Measurements from ENCODE around the gene ACOT8. TPM values are rescaled to one million over a fixed set of nuclear protein-coding genes. Genes with fewer than 3 reads are reported as not detected.

The ACOT8 gene
- total RNA-seq, 1 donor from 2014 or later = 32.1 TPM

GRCh38 chr20:45841407-45842129, 15.6 kb downstream of the ACOT8 start:
- H3K9me3 ChIP-seq (replicated peaks) = no peaks in the 10 kb centered on the region
- peaks cover 95% of the 10 kb centered on the region for H3K36me3 ChIP-seq
- H3K4me1 ChIP-seq = peaks cover 47% of the 10 kb centered on the region
- DNase-seq = no peak
- intact Hi-C loops (cut with micrococcal nuclease) = no loop called here
- H3K27me3 ChIP-seq (ENCODE audit: low read depth) = no peaks in the 10 kb centered on the region
- TF ChIP-seq CTCF (IDR thresholded peaks at IDR 0.05; ENCODE audit: borderline replicate concordance) = no peak
- H3K4me3 ChIP-seq = no peak overlapping the region
- peak overlapping the region; percentile 32 for H3K27ac ChIP-seq (replicated peaks)

DNA sequence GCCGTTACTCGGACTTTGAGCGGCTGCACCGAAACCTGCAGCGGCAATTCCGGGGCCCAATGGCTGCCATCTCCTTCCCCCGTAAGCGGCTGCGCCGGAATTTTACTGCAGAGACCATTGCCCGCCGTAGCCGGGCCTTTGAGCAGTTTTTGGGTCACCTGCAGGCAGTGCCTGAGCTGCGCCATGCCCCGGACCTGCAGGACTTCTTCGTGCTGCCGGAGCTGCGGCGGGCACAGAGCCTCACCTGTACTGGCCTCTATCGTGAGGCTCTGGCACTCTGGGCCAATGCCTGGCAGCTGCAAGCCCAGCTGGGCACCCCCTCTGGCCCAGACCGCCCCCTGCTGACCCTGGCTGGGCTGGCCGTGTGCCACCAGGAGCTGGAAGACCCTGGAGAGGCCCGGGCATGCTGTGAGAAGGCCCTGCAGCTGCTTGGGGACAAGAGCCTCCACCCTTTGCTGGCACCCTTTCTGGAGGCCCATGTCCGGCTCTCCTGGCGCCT, 16.4 kb downstream of the ACOT8 start:
- H3K4me3 ChIP-seq = no peak overlapping the region
- peaks cover 55% of the 10 kb centered on the region for H3K4me1 ChIP-seq
- H3K9me3 ChIP-seq (replicated peaks) = no peaks in the 10 kb centered on the region
- no peak for TF ChIP-seq CTCF (IDR thresholded peaks at IDR 0.05; ENCODE audit: borderline replicate concordance)
- peaks cover 88% of the 10 kb centered on the region for H3K36me3 ChIP-seq
- no peaks in the 10 kb centered on the region for H3K27me3 ChIP-seq (ENCODE audit: low read depth)
- no peak overlapping the region for H3K27ac ChIP-seq (replicated peaks)
- intact Hi-C loops (cut with micrococcal nuclease) = no loop called here
- DNase-seq = no peak

DNA sequence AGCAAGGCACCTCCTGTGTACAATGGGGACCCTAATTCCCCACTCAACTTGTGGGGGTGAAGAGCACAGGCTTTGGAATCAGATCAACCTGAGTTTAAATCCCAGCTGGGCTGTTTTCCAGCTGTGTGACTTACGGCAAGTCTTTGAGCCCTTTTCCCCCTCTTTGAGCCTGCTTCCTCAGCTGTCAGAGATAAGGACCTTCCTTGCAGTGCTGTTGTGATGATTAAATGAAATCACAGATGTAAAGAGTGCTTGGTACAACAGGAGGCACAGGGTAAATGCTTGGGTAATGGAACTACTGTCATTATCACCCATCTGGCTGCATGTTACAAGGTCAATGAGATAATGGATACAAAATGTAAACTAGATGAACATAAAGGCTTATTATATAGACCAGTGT, 20.4 kb downstream of the ACOT8 start:
- H3K27me3 ChIP-seq (ENCODE audit: low read depth) = no peaks in the 10 kb centered on the region
- no peak for TF ChIP-seq CTCF (IDR thresholded peaks at IDR 0.05; ENCODE audit: borderline replicate concordance)
- DNase-seq = no peak
- peak overlapping the region; percentile 96 for H3K27ac ChIP-seq (replicated peaks)
- intact Hi-C loops (cut with micrococcal nuclease) = no loop called here
- no peaks in the 10 kb centered on the region for H3K9me3 ChIP-seq (replicated peaks)
- peaks cover 64% of the 10 kb centered on the region for H3K4me1 ChIP-seq
- H3K36me3 ChIP-seq = peaks cover 50% of the 10 kb centered on the region
- peak overlapping the region; percentile 11 for H3K4me3 ChIP-seq

- intact Hi-C loops (cut with micrococcal nuclease) = no loop called here
- peak overlapping the region; percentile 89 for H3K4me3 ChIP-seq
- no peaks in the 10 kb centered on the region for H3K27me3 ChIP-seq (ENCODE audit: low read depth)
- H3K9me3 ChIP-seq (replicated peaks) = no peaks in the 10 kb centered on the region
- H3K27ac ChIP-seq (replicated peaks) = peak overlapping the region; percentile 96
- peak; percentile 57 for DNase-seq
- TF ChIP-seq CTCF (IDR thresholded peaks at IDR 0.05; ENCODE audit: borderline replicate concordance) = no peak
- H3K36me3 ChIP-seq = peaks cover 40% of the 10 kb centered on the region
- peaks cover 54% of the 10 kb centered on the region for H3K4me1 ChIP-seq
These were observed 21.4 kb downstream of the ACOT8 start for GRCh38 chr20:45835825-45836224.

GRCh38 chr20:45835329-45835765, 21.8 kb downstream of the ACOT8 start:
- peaks cover 51% of the 10 kb centered on the region for H3K4me1 ChIP-seq
- intact Hi-C loops (cut with micrococcal nuclease) = no loop called here

More at GRCh38 chr20:45835329-45835765, 21.8 kb downstream of the ACOT8 start:
- no peak for TF ChIP-seq CTCF (IDR thresholded peaks at IDR 0.05; ENCODE audit: borderline replicate concordance)
- Histone ChIP-seq H3K27ac (replicated peaks) (peak overlapping the region; percentile 96), H3K27me3 (ENCODE audit: low read depth) (no peaks in the 10 kb centered on the region), H3K36me3 (peaks cover 35% of the 10 kb centered on the region), H3K4me3 (peak overlapping the region; percentile 89), H3K9me3 (replicated peaks) (no peaks in the 10 kb centered on the region)
- no peak for DNase-seq
